HepG2 (cell line): Measurements from ENCODE around the gene PPA1. TPM values are rescaled to one million over a fixed set of nuclear protein-coding genes. Genes with fewer than 3 reads are reported as not detected.

ENCODE experiments used
- CTCF ChIP-seq: sonication (generic); formaldehyde crosslinking; IDR thresholded peaks from 2 replicates; pipeline ENCODE4 v1.5.0; 2020; ENCODE audit warnings: mild to moderate bottlenecking, missing genetic modification reagents, moderate library complexity
- FOSL2 ChIP-seq: sonication (generic); formaldehyde crosslinking; IDR thresholded peaks from 2 replicates; pipeline ENCODE4 v1.4.0; 2020; ENCODE audit warnings: missing genetic modification reagents
- HOXA5 ChIP-seq: sonication (generic); formaldehyde crosslinking; IDR thresholded peaks from 2 replicates; pipeline ENCODE4 v1.4.0; 2020; ENCODE audit warnings: missing genetic modification reagents
- POGZ ChIP-seq: sonication (generic); formaldehyde crosslinking; IDR thresholded peaks from 2 replicates; pipeline ENCODE4 v1.4.0; 2020; ENCODE audit warnings: mild to moderate bottlenecking, missing genetic modification reagents
- STAG1 ChIP-seq: sonication (generic); formaldehyde crosslinking; IDR thresholded peaks from 2 replicates; pipeline ENCODE4 v1.4.0; 2020; ENCODE audit warnings: missing genetic modification reagents
- ZMYM4 ChIP-seq: sonication (generic); formaldehyde crosslinking; IDR thresholded peaks from 2 replicates; pipeline ENCODE4 v1.8.1; 2023; ENCODE audit warnings: mild to moderate bottlenecking, missing genetic modification reagents
- ZNF687 ChIP-seq: sonication (generic); formaldehyde crosslinking; IDR thresholded peaks from 2 replicates; pipeline ENCODE4 v1.5.1; 2020; ENCODE audit warnings: mild to moderate bottlenecking, missing genetic modification reagents, moderate library complexity
- polyA plus RNA-seq, 8 experiments: library from polyadenylated mRNA; depleted of rRNA in 3 of 8; stranded (reverse) in 7 of 8; unstranded in 1 of 8; fragments of >200 nt; fragmentation: Illumina TruSeq in 4 of 8; extraction: Trizol in 4 of 8; gene quantifications; 2 replicates each; pipeline versions ENCODE4 v1.2.1 to v1.2.3, GENCODE V29; 2011 to 2016; ENCODE audit warnings: low read depth in 4 of 8, missing spikeins in 1 of 8, mixed read lengths in 1 of 8; ENCODE audit not compliant: insufficient read depth in 1 of 8
- total RNA-seq, 5 experiments: library from RNA; depleted of rRNA; stranded (reverse); fragments of >200 nt; fragmentation: Illumina TruSeq; extraction: Trizol; gene quantifications; 2 replicates each; pipeline ENCODE4 v1.2.3, GENCODE V29; 2016; ENCODE audit warnings: low read depth in 1 of 5

PPA1 gene
- total and polyA plus RNA-seq, 2 of the 13 experiments (the other 11 are each of a cell fraction or from before 2014, with no cell fraction given) = 136 to 250 TPM

DNA sequence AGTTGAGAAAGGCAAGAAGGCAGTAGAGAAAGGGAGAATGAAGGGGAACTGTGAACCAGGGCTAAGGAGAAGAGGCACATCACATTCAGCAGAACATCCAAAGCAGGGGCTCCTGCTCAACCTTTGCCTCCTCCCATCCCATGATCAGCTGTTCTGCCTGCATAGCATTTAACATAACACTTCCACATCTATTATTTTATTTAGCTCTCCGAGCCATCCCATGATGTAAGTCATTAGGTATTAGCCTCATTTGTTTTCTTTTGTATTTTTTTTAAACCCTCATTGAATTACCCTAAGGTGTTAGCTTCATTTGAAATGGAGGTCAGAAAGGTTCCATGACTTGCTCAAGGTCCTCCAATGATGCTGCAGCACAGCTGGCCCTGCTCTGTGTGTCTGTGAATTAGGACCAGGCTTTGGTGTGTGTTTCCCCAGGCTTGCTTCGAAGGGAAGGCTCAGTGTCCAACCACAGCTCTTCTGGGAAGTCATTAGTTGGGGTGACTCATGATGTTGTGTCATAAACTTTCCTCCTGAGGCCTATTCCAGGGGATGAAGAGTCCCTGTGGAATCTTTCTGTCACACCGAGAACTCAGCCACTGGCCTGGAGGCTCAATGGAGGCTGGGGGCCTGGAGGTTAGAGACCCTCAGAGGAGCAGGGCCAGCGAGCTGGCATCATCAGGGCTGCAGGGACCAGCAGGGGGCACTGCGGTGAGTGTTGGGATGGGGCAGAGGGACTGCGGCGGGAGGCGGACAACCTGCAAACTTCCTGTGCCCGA, 34.1 kb upstream of the PPA1 start (continued):
- peak; percentile 66 for TF ChIP-seq CTCF
- no peak for TF ChIP-seq HOXA5 (CRISPR knock-in tag)
- peak; percentile 52; the same call in 1 of the 2 replicates for TF ChIP-seq FOSL2
- no peak for TF ChIP-seq POGZ (CRISPR knock-in tag)
- no peak for TF ChIP-seq ZMYM4
- peak; percentile 49 for TF ChIP-seq STAG1
- TF ChIP-seq ZNF687 (CRISPR knock-in tag) = peak; percentile 31; the same call in 1 of the 2 replicates
